Stimulated activated CD4-positive, alpha-beta T cell treated with anti-CD3 and anti-CD28 coated beads, Interleukin-1b, Interleukin-23, amount 100 ng/mL, for 1 hour (primary cell): ENCODE results near the gene DNAJB14.
"Not testable (repeated sequence)": the region's sequence is repeated elsewhere in the genome, so short reads cannot be mapped to it uniquely, and the experiment has no call there.

Source experiments
- DNase-seq, 2 donors: peaks; one replicate each; pipeline ENCODE4 v3.0.0-alpha.2; 2020; ENCODE audit warnings: low read depth in 2 of 2

DNAJB14 gene

DNA sequence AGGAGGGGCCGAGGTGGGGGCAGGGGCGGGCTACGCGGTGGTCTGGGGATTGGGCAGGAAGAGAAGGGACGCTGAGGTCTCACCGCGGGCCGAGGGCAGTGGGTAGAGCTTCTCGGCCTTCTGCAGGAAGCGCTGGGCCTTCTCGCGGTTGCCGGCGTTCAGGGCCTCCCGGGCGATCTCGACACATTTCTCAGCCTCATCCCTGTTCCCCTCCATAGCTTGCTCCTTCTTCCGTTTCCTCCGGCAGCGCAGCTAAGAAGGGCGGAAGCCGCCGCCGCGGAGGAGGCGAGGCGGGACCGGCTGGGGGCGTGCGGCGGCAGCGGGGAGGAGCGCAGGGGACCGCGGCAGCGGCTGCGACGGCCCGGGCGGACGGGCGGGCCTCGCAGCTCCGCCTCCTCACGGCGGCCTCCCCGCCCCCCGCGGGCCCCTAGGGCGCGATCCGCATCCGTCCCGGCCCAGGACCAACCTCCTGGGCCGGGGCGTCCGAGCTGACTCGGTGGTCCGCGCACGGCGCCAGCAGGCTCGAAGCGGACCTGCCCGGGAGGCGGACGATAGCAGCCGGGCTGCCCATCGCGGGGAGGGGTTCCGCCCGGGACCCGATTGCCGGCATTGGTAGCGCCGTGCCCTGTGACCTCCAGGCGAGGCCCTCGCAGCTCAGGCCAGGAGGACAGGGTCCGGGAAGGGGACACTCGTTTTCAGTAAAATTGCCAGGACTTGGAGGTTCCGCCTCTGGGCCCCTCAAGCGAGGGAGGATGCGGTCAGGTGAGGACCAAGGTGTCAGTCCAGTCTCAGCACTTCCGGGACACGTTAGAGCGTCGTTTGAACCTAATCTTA, at the start of gene DNAJB14:
Gene DNAJB14 (minus strand): TSS at position 263 of the 834 bp plus-strand sequence. CDS start 47 bp downstream, at position 216.
- DNase-seq = peak; percentile 42 to 57

DNA sequence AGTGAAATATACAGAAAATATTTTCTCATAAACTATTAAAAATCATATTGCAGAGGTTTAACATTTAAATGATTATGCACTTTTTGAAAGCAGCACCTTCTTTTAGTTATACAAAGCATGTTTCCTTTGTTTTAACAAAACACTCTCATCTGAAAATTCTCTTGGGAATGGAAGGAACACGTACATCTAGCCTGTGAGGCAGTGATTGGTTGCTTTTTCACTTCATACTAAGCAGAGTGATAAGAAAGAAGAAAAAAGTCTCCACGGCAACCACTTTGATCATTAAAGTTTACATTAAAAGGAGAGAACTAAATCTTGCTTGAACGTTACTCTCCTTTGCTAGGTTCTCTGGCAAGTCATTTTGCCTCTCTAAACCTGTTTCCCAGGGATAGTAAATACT, 45.3 kb upstream of the DNAJB14 start:
- DNase-seq = no peak

DNA sequence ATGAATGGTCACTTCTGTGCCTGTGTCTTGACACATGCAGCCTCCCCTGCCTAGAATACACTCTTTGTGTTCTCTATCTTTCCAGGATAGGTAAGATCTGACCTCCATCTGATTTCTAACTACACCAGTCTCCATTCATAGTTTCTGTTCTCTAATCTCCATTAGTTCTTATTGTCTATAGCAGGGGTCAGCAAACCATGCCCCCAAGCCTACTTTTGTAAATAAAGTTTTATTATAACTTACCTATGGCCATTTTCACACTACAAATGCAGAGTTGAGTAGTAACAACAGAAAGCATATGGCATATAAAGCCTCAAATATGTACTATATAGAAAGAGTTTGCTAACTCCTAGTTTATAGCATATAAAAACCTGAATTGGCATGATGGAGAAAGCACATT, 41.3 kb upstream of the DNAJB14 start:
- DNase-seq = no peak

DNA sequence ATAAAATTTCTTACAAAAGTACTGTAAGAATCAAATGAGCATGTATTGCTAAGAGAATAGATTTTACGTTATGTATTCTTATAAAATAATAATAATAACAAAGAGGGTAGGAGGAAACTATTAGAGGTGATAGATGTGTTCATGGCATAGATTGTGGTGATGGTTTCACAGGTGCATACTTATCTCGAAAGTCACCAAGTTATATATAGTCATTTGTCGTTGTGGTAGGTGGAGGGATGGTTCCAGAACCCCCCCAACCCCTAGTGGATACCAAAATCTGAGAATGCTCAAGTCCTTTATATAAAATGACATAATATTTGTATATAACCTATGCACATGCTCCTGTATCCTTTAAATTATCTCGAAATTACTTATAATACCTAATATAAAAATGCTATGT, 40.4 kb upstream of the DNAJB14 start:
- DNase-seq = no peak

DNA sequence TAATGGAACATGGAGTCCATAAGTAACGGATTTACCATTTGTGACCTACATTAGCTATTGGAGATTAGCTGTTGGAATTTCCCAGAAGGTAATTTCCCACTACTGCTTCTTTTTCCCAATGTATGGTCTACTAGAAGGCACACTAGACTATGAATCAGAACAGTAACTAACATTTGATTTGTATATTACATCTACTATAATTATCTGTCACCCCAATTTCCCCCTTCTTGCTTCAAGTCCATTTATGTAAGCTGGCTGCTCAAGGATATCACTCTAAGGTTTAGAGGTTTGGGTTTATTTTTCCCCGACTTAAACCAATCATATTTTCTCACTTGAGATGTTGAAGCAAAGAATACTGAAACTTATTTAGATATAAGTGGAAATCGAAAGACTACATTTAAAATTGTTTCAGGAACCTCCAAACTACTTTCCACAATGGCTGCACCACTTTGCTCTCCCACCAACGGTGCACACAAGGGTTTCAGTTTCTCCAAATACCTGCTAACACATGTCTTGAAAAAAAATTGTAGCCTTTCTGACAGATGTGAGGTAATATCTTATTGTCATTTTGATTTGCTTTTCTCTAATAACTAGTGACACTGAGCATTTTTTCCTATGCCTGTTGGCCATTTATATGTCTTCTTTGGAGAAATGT, 37.0 kb upstream of the DNAJB14 start:
- DNase-seq = no peak

DNA sequence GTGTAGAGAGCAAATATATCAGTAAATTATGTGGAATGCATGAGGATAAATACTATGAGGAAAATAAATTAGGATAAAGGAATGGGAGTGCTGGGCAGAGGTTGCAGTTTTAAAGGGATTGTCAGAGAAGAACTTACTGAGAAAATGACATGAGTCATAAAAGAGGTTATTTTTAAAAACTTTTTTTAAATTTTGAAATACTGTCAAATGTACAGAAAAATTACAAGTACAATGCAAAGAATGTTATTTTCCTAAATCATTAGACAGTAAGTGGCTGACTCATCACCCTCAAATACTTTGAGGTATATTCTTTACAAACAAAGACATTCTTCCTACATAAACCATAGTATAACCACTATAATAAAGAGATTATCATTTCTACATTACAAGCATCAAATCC, 33.5 kb upstream of the DNAJB14 start:
- no peak for DNase-seq

DNA sequence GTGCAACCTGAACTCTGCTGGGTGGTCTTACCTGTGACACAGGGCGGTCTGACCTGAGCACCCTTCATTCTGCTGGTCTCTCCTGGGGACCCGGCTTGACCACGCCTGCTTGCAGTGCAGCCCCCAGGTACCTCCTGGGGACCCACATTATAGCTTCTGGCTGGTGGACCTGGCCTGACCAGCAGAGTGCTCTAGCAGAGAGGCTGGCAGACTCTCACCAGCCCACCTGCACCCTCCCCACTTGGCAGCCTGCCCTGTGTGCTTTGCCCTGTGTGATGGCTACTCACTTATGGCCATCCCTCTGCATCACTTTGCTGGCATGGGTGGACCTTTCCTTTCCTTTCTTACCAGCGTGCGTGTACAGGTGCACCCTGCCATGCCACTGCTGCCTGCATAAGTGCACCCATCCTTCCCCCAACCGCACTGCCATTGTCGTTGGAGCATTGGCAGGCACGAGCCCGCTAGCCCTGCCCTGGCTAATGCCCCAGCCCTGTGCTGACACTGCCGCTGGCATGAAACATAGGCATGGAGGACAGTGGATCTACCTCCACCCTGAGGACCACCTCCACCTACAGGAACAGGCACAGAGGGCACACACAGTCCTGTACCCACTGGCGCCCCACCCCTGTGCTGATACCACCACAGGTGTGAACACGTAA, 25.2 kb upstream of the DNAJB14 start:
- DNase-seq = no peak

DNA sequence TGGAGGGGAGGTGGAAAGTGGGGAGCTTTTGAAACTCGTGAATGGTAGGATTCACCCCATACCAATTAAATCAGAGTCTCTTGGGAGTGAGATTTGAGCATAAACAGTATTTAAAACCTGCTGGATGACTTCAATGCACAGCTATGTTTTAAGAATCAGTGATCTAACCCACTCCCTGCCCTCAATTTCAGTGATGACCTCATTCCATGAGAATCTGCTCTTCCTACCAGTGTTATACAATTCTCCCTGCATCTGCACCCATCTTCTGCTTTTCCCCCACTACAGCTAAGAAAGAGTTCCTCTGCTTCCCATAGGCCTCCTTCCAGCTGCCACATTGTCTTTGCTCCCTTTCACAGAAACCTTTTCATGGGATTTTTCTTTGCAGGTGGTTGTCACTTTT, 21.9 kb upstream of the DNAJB14 start:
- no peak for DNase-seq

DNA sequence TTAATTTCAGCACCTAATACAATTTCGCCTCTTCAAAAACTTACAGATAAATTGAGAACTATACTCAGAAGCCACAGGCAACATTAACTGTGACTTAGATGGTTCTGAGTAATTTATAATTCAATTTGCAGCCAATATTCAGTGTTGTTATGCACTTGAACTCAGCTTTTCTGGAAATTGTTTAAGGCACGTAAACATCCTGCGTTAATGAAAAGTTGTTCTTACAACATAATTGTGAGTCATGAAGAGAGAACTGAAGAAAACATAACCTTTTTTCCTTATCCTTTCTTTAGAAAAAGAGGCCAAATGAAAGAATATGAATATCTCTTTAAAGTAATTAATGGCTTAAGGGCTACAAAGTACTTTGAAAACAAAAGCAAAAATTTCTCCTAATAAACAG, 20.3 kb upstream of the DNAJB14 start:
- no peak for DNase-seq

DNA sequence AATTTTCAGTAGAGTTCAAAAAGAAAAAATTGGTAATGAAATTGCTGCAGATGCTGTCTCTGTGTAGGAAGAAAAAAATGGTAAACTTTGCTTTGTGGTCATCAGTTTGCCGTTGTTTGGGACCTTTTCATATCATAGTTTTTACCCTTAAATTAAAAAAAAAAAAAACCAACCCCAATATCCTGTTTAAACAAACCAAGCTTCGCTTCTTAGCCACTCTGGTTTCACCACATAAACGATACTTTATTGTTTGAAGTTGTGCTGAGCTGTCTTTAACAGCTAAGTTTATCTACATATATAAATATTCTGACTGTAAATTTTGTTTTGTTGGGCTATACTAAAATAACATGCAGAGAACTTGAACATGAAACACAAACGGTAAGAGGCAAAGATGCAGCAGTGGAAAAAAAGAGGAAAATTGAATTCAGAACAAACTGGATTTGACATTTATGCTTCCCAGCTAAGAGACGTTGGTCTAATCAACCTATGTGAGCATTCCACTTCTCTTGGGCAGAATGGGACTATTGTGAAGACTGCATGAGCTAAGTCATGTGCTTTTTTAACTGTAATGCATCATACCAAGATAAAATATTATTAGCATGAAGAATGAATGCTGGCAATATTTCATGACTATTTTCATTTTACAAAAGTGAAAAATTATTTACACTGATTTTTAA, 19.4 kb upstream of the DNAJB14 start:
- DNase-seq = no peak

DNA sequence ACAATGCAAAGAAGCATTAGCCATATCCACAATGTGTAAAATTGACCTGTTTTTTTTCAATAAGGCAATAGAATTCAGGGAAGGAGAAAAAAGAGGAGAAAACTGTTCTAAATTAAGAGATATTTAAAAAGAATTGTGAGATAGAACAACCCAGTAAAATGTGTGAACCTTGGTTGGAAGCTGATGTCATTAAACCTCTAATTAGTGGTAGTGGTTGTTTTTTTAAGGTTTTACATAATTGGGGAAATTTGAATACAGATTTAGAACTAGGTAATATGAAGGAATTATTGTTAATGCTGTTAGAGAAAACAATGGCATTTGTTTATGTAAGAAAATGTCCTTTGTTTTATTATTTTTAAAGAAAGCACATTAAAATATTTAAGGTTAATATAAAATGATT, 18.8 kb upstream of the DNAJB14 start:
- DNase-seq = no peak

DNA sequence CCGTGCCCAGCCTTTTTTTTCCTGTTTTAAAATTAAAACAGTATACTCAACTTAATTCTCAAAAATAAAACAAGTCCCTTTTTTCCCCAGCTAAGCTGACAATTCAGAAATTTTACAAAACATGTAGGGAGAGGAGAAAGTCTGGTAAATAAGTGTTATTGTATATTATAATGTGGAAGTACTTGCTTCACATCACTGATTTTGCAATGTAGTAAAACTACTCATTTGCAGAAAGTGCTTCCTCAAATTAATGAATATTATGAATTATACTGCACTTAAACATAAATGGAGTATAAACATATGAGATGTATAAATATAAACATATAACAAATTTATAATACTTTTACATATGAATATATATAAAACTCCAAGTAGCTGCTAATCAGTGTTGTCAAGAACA, 15.3 kb upstream of the DNAJB14 start:
- no peak for DNase-seq

DNA sequence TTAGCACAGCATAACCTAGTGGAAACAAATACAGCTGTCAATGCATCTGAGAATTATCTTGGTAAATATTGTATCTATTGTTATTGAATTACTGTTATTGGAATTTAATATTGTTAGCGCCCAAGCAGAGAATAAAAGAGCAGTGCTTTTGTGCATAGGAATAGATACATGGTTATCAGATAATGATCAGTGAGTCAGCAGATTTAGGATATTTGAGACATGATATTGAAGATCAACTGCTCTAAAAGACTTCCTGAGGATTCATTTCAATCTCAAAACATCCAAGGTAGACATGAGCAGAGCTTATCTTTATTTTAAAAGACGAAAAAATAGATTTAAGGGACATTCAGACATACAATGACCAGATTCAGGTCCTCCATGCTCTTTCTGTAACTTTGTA, 14.2 kb upstream of the DNAJB14 start:
- DNase-seq = no peak

DNA sequence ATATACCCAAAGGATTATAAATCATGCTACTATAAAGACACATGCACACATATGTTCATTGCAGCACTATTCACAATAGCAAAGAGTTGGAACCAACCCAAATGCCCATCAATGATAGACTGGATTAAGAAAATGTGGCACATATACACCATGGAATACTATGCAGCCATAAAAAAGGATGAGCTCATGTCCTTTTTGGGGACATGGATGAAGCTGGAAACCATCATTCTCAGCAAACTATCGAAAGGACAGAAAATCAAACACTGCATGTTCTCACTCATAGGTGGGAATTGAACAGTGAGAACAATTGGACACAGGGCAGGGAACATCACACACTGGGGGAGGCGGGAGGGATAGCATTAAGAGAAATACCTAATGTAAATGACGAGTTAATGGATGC, 11.8 kb upstream of the DNAJB14 start:
- not testable (repeated sequence) for DNase-seq

DNA sequence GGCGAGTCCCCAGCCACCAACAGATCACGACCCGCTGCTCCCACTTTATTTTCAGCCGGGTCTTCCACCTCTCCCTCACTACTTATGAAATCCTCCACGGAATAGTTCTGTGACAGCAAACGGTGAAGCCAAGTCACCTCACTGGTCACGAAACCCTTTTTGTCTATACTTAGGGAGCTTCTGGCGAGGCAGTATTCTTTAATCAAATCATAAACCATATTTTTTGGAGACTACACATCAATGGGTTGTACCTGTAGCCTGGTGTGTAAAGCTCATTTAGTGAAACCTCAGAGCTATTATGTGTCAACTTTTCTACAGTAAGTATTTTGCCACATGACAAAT, 4.5 kb upstream of the DNAJB14 start:
- DNase-seq = no peak

DNA sequence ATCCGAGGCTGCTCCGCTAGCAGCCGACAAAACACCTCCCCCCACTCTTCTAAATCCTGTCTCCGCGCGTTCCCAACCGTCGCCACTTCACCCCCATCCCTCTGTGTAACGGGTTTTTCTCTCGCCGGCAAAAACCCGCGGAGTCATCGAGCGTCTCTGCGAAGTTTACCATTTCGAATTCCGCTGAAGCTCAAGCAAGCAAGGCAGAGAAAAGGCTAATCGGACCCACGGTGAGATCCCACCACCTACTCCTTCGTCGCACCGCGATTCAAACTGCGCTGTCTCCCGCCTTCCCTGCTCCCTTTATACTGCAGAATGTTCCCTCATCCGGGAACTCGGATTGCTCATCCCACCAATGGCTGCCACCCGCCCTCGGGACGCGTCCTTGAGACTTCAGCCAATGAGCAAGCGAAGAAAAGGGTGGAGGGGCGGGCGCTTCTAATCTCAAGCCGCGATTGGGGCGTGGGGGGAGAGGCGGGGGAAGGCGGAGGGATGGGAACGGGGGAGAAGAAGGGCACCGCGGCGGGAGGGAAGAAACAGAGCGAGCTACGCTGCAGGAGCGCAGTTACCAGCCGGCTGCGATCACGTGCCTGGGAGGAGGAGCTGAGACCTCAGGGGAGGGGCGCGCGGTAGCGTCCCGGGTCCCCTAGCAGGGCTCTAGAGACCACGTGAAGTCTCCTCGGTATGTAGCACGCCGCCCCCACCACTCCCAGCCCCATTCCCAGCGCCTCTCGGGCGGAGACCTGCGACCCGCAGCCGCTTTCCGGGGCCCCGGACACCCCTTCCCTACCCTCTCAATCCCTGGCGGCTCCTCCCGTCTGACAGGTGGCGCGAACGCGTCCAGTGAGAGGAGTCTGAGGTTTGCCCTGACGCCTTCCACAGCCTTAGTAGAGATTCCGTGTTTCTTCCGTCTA, 3.8 kb upstream of the DNAJB14 start, which contains the start of gene H2AZ1:
Gene H2AZ1 (minus strand): TSS at position 277 of the 914 bp plus-strand sequence. CDS start 105 bp downstream, at position 172.
- DNase-seq = peak; percentile 92

DNA sequence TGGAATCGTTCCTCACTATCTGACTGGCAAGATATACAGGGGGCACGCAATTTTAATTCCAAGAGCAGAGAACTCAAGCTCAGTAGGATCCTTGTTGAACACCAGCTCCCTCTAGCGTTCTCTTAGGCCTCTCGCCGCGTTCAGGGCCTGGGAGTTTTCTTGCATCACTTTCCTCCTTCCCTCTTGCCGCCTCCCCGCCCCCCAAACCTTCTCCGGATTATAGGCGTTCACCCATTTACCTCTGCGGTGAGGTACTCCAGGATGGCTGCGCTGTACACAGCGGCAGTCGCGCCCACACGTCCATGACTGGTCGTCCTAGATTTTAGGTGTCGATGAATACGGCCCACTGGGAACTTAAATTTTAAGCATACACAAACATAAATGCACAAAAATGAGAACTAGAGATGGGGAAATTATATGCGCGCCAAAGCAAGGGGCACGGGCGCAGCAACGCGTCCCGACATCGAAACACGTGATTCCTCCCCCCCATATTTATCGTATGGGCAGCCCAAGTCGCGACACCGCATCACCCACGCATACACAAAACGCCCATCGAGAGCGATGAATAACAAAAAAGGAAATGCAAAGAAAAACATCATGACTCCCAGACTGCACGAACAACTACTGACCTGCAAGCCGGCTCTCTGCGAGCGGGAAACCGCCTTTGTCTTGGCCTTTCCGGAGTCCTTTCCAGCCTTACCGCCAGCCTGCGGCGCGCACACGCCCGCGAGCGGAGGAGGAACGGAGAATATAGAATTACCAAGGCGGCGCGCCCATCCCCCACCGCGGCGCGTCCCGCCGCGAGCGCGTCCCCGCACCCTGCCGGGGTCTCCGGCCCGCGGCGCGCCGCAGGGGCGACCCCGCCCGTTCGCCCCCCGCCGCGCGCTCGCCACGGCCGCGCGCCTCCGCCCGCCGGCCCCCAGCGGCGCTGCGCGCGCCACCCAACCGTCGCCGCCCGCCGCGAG, 2.9 kb upstream of the DNAJB14 start:
- DNase-seq = peak; percentile 62 to 76

DNA sequence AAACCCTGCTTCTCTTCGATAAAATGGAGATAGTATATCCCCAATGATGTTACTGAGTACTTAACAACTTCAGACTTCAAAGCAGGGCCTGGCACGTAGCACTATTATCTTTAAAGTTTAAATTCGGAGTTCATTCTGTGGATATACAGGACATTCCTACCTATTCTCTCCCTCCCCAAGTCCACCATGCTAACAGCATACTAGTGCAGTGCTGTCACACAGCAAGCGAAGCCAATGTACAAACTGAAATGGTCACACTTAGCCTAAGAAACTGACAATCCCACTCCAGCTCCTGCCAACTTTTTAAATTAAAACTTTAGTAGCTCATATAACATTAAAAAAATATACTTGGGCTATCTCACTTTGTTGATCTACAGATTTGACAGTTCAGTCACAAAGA, 1.2 kb upstream of the DNAJB14 start:
- no peak for DNase-seq

DNA sequence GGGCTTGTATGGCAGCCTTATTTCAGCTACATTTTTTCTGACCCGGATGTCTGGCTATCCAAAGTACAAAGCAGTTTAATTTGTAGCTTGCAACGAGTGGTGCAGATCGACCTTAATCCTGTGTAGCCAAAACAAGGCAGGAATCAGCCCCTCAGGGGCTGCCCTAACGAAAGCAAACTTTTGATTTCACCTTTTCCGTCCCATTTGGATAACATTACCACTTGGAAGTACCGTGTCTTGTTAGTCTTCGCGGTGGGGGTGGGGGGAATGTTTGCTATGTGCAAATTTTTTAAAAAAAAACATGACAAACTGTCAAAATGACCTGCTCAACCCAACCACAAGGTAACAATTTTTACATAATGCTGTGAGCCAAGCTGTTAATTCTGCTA, 766 bp upstream of the DNAJB14 start:
- DNase-seq = no peak
